Neutrophil (primary cell): Measurements from ENCODE around the gene KAT6B.

ENCODE experiments used
- H3K27ac ChIP-seq: fragments of 200-600 bp; sonication (generic); 2 replicates; pipeline ENCODE4 v1.5.1; 2016; ENCODE audit warnings: mild to moderate bottlenecking, moderate library complexity
- H3K27me3 ChIP-seq: fragments of 200-600 bp; sonication (generic); 2 replicates; pipeline ENCODE4 v1.6.0; 2016; ENCODE audit warnings: mild to moderate bottlenecking
- H3K36me3 ChIP-seq: fragments of 200-600 bp; sonication (generic); 2 replicates; pipeline ENCODE4 v1.5.1; 2017
- H3K4me1 ChIP-seq, 2 experiments: fragments of 200-600 bp in 1 of 2; sonication (generic) in 1 of 2; 1 replicate in 1 of 2; 2 replicates in 1 of 2; pipeline versions ENCODE4 v1.5.1 to v1.6.1; 2013 to 2016; ENCODE audit warnings: low read depth in 1 of 2, low read length in 1 of 2, mild to moderate bottlenecking in 1 of 2, moderate library complexity in 1 of 2; ENCODE audit not compliant: control insufficient read depth in 1 of 2, insufficient read depth in 1 of 2
- H3K4me3 ChIP-seq, 2 experiments: fragments of 200-600 bp in 1 of 2; sonication (generic) in 1 of 2; 1 replicate in 1 of 2; 2 replicates in 1 of 2; pipeline ENCODE4 v1.5.1; 2013 to 2016; ENCODE audit warnings: low read depth in 1 of 2, low read length in 1 of 2, mild to moderate bottlenecking in 1 of 2, moderate library complexity in 1 of 2
- H3K9me3 ChIP-seq: fragments of 200-600 bp; sonication (generic); 2 replicates; pipeline ENCODE4 v1.5.1; 2016
- TF ChIP-seq, protein P1 (sequence below): fragments of 200-600 bp; sonication (generic); IDR thresholded peaks from 2 replicates; pipeline ENCODE4 v1.5.1; 2016; ENCODE audit warnings: antibody characterized with exemption

KAT6B gene

GRCh38 chr10:74973741-74974392 is 147.5 kb downstream of the KAT6B start:
- peaks cover 17% of the 10 kb centered on the region for H3K36me3 ChIP-seq
- TF ChIP-seq, protein P1, sequence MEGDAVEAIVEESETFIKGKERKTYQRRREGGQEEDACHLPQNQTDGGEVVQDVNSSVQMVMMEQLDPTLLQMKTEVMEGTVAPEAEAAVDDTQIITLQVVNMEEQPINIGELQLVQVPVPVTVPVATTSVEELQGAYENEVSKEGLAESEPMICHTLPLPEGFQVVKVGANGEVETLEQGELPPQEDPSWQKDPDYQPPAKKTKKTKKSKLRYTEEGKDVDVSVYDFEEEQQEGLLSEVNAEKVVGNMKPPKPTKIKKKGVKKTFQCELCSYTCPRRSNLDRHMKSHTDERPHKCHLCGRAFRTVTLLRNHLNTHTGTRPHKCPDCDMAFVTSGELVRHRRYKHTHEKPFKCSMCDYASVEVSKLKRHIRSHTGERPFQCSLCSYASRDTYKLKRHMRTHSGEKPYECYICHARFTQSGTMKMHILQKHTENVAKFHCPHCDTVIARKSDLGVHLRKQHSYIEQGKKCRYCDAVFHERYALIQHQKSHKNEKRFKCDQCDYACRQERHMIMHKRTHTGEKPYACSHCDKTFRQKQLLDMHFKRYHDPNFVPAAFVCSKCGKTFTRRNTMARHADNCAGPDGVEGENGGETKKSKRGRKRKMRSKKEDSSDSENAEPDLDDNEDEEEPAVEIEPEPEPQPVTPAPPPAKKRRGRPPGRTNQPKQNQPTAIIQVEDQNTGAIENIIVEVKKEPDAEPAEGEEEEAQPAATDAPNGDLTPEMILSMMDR, result no peak

DNA sequence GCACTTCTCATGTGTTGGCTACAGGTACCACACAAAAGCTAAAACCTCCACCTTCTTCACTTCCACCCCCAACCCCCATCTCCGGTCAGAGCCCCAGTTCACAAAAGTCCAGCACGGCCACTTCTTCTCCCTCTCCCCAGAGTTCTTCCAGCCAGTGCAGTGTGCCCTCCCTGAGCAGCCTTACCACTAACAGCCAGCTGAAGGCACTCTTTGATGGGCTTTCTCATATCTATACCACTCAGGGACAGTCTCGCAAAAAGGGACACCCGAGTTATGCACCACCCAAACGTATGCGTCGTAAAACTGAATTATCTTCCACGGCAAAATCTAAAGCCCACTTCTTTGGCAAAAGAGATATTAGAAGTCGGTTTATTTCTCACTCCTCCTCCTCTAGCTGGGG is 149.4 kb downstream of the KAT6B start:
- TF ChIP-seq, protein P1, result no peak
- no peaks in the 10 kb centered on the region for H3K27me3 ChIP-seq
- H3K4me3 ChIP-seq, result no peak overlapping the region
- no peak overlapping the region for H3K27ac ChIP-seq
- no peaks in the 10 kb centered on the region for H3K9me3 ChIP-seq
- H3K36me3 ChIP-seq, result peaks cover 20% of the 10 kb centered on the region
- no peaks in the 10 kb centered on the region for H3K4me1 ChIP-seq

More at GRCh38 chr10:74973741-74974392, 147.5 kb downstream of the KAT6B start:
- Histone ChIP-seq H3K27ac (no peak overlapping the region), H3K9me3 (no peaks in the 10 kb centered on the region), H3K27me3 (no peaks in the 10 kb centered on the region), H3K4me3 (no peak overlapping the region), H3K4me1 (peaks cover 0 to under 1% of the 10 kb centered on the region in 2 experiments)

GRCh38 chr10:74976565-74976964 is 150.2 kb downstream of the KAT6B start:
- no peak overlapping the region for H3K27ac ChIP-seq
- no peaks in the 10 kb centered on the region for H3K27me3 ChIP-seq
- H3K4me3 ChIP-seq, result no peak overlapping the region
- peaks cover 20% of the 10 kb centered on the region for H3K36me3 ChIP-seq
- TF ChIP-seq, protein P1, result no peak
- H3K4me1 ChIP-seq, result no peaks in the 10 kb centered on the region
- no peaks in the 10 kb centered on the region for H3K9me3 ChIP-seq

- TF ChIP-seq, protein P1, result no peak
- H3K4me3 ChIP-seq, result no peak overlapping the region
- no peak overlapping the region for H3K27ac ChIP-seq
- H3K4me1 ChIP-seq, result no peaks in the 10 kb centered on the region
- H3K27me3 ChIP-seq, result no peaks in the 10 kb centered on the region
- peaks cover 20% of the 10 kb centered on the region for H3K36me3 ChIP-seq
- no peaks in the 10 kb centered on the region for H3K9me3 ChIP-seq
Measured at GRCh38 chr10:74977072-74977471, 150.7 kb downstream of the KAT6B start.

- H3K36me3 ChIP-seq, result peaks cover 27% of the 10 kb centered on the region
- TF ChIP-seq, protein P1, result no peak
Measured at GRCh38 chr10:74977913-74978847, 151.8 kb downstream of the KAT6B start.

More at GRCh38 chr10:74977913-74978847, 151.8 kb downstream of the KAT6B start:
- Histone ChIP-seq H3K27me3 (no peaks in the 10 kb centered on the region), H3K4me1 (no peaks in the 10 kb centered on the region), H3K9me3 (no peaks in the 10 kb centered on the region), H3K4me3 (no peak overlapping the region), H3K27ac (no peak overlapping the region)
